K562 (cell line): ENCODE measurements around the gene VWA2. TPM values are rescaled to one million over a fixed set of nuclear protein-coding genes. Genes with fewer than 3 reads are reported as not detected.

Experiments
- ATAC-seq: fragments of 200-7000 bp; cut with Tn5 transposase; 3 replicates; pipeline ENCODE4 v1.9.1; 2020; ENCODE audit warnings: moderate library complexity
- BruUV-seq: library from RNA; stranded (reverse); fragments of 400-500 nt; replicated peaks from 2 replicates; lab custom pipeline; 2021; lab: Mats Ljungman, UMichigan
- CTCF ChIA-PET: fragments of 300-600 bp; formaldehyde crosslinking; extraction: SDS; loops from one replicate; lab custom pipeline; 2021; ENCODE audit warnings: low intra/inter-chr PET ratio; lab: Yijun Ruan, JAX
- POLR2A ChIA-PET: fragments of 300-600, 350-650 bp; sonication (Branson Sonifier 250); formaldehyde crosslinking; extraction: SDS; loops from one replicate; lab custom pipeline; 2021; ENCODE audit warnings: antibody characterized with exemption, inconsistent platforms; lab: Yijun Ruan, JAX
- DNase-seq, 4 experiments: peaks; one replicate each; pipeline versions ENCODE4 v3.0.0 to v3.0.0-alpha.2; 2011 to 2018; ENCODE audit warnings: low spot score in 3 of 4, mixed read lengths in 3 of 4; ENCODE audit errors: extremely low read depth in 1 of 4
- FAIRE-seq: peaks from 2 replicates; lab custom pipeline; 2011; peaks lifted over from hg19 to GRCh38; lab: Jason Lieb, UNC
- H2AFZ ChIP-seq: 2 replicates; pipeline ENCODE4 v1.6.0; 2011; ENCODE audit warnings: low read depth, low read length, control low read depth, inconsistent platforms
- H3K27ac ChIP-seq: fragments of 200-600 bp; 3 replicates; pipeline ENCODE4 v1.8.0; 2011; ENCODE audit warnings: low read depth, mild to moderate bottlenecking, control low read depth, inconsistent platforms, low read length, moderate library complexity, mixed read lengths; ENCODE audit errors: extremely low read depth
- H3K27me3 ChIP-seq, 2 experiments: fragments of 300-600 bp in 1 of 2; 2 replicates in 1 of 2; 3 replicates in 1 of 2; pipeline versions ENCODE4 v1.6.0 to v1.8.0; 2011; ENCODE audit warnings: inconsistent platforms in 2 of 2, low read length in 2 of 2, mild to moderate bottlenecking in 1 of 2, mixed read lengths in 1 of 2, moderate library complexity in 1 of 2; ENCODE audit not compliant: control insufficient read depth in 2 of 2, insufficient read depth in 2 of 2
- H3K36me3 ChIP-seq: fragments of 300-600 bp; 3 replicates; pipeline ENCODE4 v1.8.0; 2011; ENCODE audit warnings: mild to moderate bottlenecking, low read length, inconsistent platforms; ENCODE audit not compliant: control insufficient read depth, insufficient read depth
- H3K4me1 ChIP-seq, 2 experiments: fragments of 200-600 bp in 1 of 2; replicated peaks in 1 of 2; 2 replicates in 1 of 2; 3 replicates in 1 of 2; pipeline versions ENCODE4 v1.5.1 to v1.8.0; 2011; ENCODE audit warnings: inconsistent platforms in 2 of 2, low read length in 2 of 2, mild to moderate bottlenecking in 1 of 2, mixed read lengths in 1 of 2, moderate library complexity in 1 of 2; ENCODE audit not compliant: control insufficient read depth in 2 of 2, insufficient read depth in 2 of 2
- H3K4me2 ChIP-seq: 2 replicates; pipeline ENCODE4 v1.6.1; 2011; ENCODE audit warnings: low read length, control low read depth, inconsistent platforms, mixed read lengths; ENCODE audit not compliant: insufficient read depth
- H3K4me3 ChIP-seq: fragments of 200-600 bp; sonication (generic), shearing (Covaris generic); 2 replicates; pipeline ENCODE4 v1.5.1; 2016; ENCODE audit warnings: control low read depth, inconsistent platforms
- H3K79me2 ChIP-seq: fragments of 200-600 bp; 3 replicates; pipeline ENCODE4 v1.8.0; 2011; ENCODE audit warnings: low read length, inconsistent platforms; ENCODE audit not compliant: control insufficient read depth, insufficient read depth
- H3K9ac ChIP-seq, 2 experiments: 2 replicates each; pipeline versions ENCODE4 v1.6.0 to v1.6.1; 2011; ENCODE audit warnings: low read depth in 2 of 2, low read length in 2 of 2, control low read depth in 1 of 2, inconsistent platforms in 1 of 2, mild to moderate bottlenecking in 1 of 2, mixed read lengths in 1 of 2; ENCODE audit not compliant: insufficient read depth in 1 of 2
- H3K9me1 ChIP-seq: one replicate; pipeline ENCODE4 v1.6.0; 2011; ENCODE audit warnings: inconsistent platforms, mild to moderate bottlenecking, low read length, moderate library complexity; ENCODE audit not compliant: control insufficient read depth, insufficient read depth
- H3K9me3 ChIP-seq: replicated peaks from 2 replicates; pipeline ENCODE4 v1.5.1; 2011; ENCODE audit warnings: low read depth, low read length, inconsistent platforms; ENCODE audit not compliant: control insufficient read depth, insufficient read depth
- H4K20me1 ChIP-seq: replicated peaks from 2 replicates; pipeline ENCODE4 v1.6.1; 2011; ENCODE audit warnings: low read length, inconsistent platforms, mixed read lengths; ENCODE audit not compliant: control insufficient read depth, insufficient read depth
- CREBBP ChIP-seq: IDR thresholded peaks from one replicate; pipeline ENCODE4 v1.6.1; 2012; ENCODE audit warnings: low read depth, mild to moderate bottlenecking, control low read depth, inconsistent platforms, low read length
- DDX20 ChIP-seq: fragments of 450-650 bp; IDR thresholded peaks from 2 replicates; pipeline ENCODE4 v1.6.1; 2016; ENCODE audit warnings: missing genetic modification characterization, low read depth, mild to moderate bottlenecking, missing compliant biosample characterization, moderate library complexity
- E2F3 ChIP-seq: fragments of 250-450 bp; sonication (Bioruptor Pico); IDR thresholded peaks from 2 replicates; pipeline ENCODE4 v1.4.0; 2020; ENCODE audit warnings: mild to moderate bottlenecking
- ELK1 ChIP-seq: sonication (generic); formaldehyde crosslinking; IDR thresholded peaks from 2 replicates; pipeline ENCODE4 v1.8.1; 2022; ENCODE audit warnings: missing genetic modification reagents
- GATA2 ChIP-seq: sonication (generic); formaldehyde crosslinking; IDR thresholded peaks from 2 replicates; pipeline ENCODE4 v1.4.0; 2020; ENCODE audit warnings: mild to moderate bottlenecking, missing genetic modification reagents
- HMG20B ChIP-seq: fragments of 250-450 bp; sonication (Bioruptor Pico); IDR thresholded peaks from 2 replicates; pipeline ENCODE4 v1.5.0; 2021; ENCODE audit warnings: mild to moderate bottlenecking
- SIX5 ChIP-seq, 2 experiments: IDR thresholded peaks; 2 replicates each; pipeline ENCODE4 v1.6.1; 2011; ENCODE audit warnings: low read length in 2 of 2, borderline replicate concordance in 1 of 2, low read depth in 1 of 2, mild to moderate bottlenecking in 1 of 2, moderate library complexity in 1 of 2; ENCODE audit not compliant: insufficient read depth in 1 of 2
- SRF ChIP-seq, 2 experiments: fragments of 250-450, 450-650 bp in 1 of 2; sonication (Bioruptor Pico) in 1 of 2; sonication (generic) in 1 of 2; formaldehyde crosslinking; IDR thresholded peaks; 2 replicates each; pipeline versions ENCODE4 v1.5.0 to v1.5.1; 2020 to 2022; ENCODE audit warnings: mild to moderate bottlenecking in 1 of 2, missing genetic modification reagents in 1 of 2
- in situ Hi-C: fragments of 300-500 bp; cut with MboI; formaldehyde crosslinking; loops from 4 replicates; pipeline ENCODE4 v1.15.0; 2018; ENCODE audit warnings: inconsistent platforms, mixed read lengths
- intact Hi-C: fragments of 100-400 bp; cut with micrococcal nuclease; formaldehyde crosslinking; loops from 2 replicates; pipeline ENCODE4 v1.14.2; 2022
- polyA plus RNA-seq, 8 experiments: library from polyadenylated mRNA; depleted of rRNA in 4 of 8; stranded (reverse) in 5 of 8; unstranded in 3 of 8; fragments of >200 nt; fragmentation: Nextera tagmentation in 2 of 8; fragmentation: Illumina TruSeq in 1 of 8; extraction: Ambion mirVana in 2 of 8; extraction: Trizol in 1 of 8; gene quantifications; 2 replicates each; pipeline versions ENCODE4 v1.2.1 to v1.2.3, GENCODE V29; 2011 to 2014; ENCODE audit warnings: inconsistent platforms in 1 of 8, missing spikeins in 1 of 8
- total RNA-seq, 7 experiments: library from RNA; depleted of rRNA in 6 of 7; stranded (reverse); fragments of >200 nt in 6 of 7; fragmentation: Illumina TruSeq in 2 of 7; extraction: Trizol in 2 of 7; gene quantifications; 2 replicates each; pipeline versions ENCODE4 v1.2.1 to v1.2.3, GENCODE V29; 2011 to 2021; ENCODE audit warnings: low replicate concordance in 1 of 7
- TF ChIP-seq, protein P1 (sequence below): fragments of 250-450 bp; sonication (Bioruptor Pico); IDR thresholded peaks from 2 replicates; pipeline ENCODE4 v1.4.0; 2020; ENCODE audit warnings: mild to moderate bottlenecking, moderate library complexity
- TF ChIP-seq, protein P2 (sequence below): IDR thresholded peaks from 2 replicates; pipeline ENCODE4 v1.6.1; 2014; ENCODE audit warnings: antibody characterized with exemption
- TF ChIP-seq, protein P3 (sequence below): fragments of 450-650 bp; IDR thresholded peaks from 2 replicates; pipeline ENCODE4 v1.7.1; 2018; ENCODE audit warnings: mild to moderate bottlenecking, low read depth; ENCODE audit not compliant: partially characterized antibody
- TF ChIP-seq, protein P4 (sequence below): fragments of 450-650 bp; conservative IDR thresholded peaks from 2 replicates; pipeline ENCODE4 v1.6.1; 2016; ENCODE audit warnings: missing genetic modification characterization, low read depth, mild to moderate bottlenecking, missing compliant biosample characterization, moderate library complexity

The VWA2 gene
- total and polyA plus RNA-seq, 9 of the 15 experiments (the other 6 are each of a cell fraction or from before 2014, with no cell fraction given), result not detected

- ATAC-seq (no peak), FAIRE-seq (no peak), DNase-seq (no peak)
- no TSS peak for BruUV-seq
- Histone ChIP-seq H3K27me3 (peaks cover 0 to 2% of the 10 kb centered on the region in 2 experiments; a peak in 2 of 5 replicates), H3K4me3 (no peak overlapping the region), H3K79me2 (no peaks in the 10 kb centered on the region), H3K4me1 (peaks cover 0 to under 1% of the 10 kb centered on the region in 2 experiments; a peak in 2 of 5 replicates), H3K9me1 (no peaks in the 10 kb centered on the region), H2AFZ (no peak overlapping the region), H3K4me2 (no peak overlapping the region), H3K36me3 (no peaks in the 10 kb centered on the region), H3K9me3 (no peaks in the 10 kb centered on the region), H3K27ac (no peak overlapping the region), H4K20me1 (no peaks in the 10 kb centered on the region), H3K9ac (no peak overlapping the region)
- POLR2A ChIA-PET, result no interaction called here
- TF ChIP-seq HMG20B (no peak), GATA2 (CRISPR knock-in tag) (no peak), SRF (CRISPR knock-in tag; IDR thresholded peaks at IDR 0.05) (no peak), DDX20 (tag) (no peak), SIX5 (IDR thresholded peaks at IDR 0.05; ENCODE audit: borderline replicate concordance in 1 of 2, insufficient read depth in 1 of 2, low read depth in 1 of 2, low read length in 2 of 2) (no peak), CREBBP (no peak), ELK1 (CRISPR knock-in tag) (no peak), E2F3 (CRISPR knock-in tag) (no peak)
- TF ChIP-seq, protein P1, sequence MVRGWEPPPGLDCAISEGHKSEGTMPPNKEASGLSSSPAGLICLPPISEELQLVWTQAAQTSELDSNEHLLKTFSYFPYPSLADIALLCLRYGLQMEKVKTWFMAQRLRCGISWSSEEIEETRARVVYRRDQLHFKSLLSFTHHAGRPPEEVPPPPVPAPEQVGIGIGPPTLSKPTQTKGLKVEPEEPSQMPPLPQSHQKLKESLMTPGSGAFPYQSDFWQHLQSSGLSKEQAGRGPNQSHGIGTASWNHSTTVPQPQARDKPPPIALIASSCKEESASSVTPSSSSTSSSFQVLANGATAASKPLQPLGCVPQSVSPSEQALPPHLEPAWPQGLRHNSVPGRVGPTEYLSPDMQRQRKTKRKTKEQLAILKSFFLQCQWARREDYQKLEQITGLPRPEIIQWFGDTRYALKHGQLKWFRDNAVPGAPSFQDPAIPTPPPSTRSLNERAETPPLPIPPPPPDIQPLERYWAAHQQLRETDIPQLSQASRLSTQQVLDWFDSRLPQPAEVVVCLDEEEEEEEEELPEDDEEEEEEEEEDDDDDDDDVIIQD, result no peak
- TF ChIP-seq, protein P2, sequence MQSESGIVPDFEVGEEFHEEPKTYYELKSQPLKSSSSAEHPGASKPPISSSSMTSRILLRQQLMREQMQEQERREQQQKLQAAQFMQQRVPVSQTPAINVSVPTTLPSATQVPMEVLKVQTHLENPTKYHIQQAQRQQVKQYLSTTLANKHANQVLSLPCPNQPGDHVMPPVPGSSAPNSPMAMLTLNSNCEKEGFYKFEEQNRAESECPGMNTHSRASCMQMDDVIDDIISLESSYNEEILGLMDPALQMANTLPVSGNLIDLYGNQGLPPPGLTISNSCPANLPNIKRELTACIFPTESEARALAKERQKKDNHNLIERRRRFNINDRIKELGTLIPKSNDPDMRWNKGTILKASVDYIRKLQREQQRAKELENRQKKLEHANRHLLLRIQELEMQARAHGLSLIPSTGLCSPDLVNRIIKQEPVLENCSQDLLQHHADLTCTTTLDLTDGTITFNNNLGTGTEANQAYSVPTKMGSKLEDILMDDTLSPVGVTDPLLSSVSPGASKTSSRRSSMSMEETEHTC, result no peak
- TF ChIP-seq, protein P3, sequence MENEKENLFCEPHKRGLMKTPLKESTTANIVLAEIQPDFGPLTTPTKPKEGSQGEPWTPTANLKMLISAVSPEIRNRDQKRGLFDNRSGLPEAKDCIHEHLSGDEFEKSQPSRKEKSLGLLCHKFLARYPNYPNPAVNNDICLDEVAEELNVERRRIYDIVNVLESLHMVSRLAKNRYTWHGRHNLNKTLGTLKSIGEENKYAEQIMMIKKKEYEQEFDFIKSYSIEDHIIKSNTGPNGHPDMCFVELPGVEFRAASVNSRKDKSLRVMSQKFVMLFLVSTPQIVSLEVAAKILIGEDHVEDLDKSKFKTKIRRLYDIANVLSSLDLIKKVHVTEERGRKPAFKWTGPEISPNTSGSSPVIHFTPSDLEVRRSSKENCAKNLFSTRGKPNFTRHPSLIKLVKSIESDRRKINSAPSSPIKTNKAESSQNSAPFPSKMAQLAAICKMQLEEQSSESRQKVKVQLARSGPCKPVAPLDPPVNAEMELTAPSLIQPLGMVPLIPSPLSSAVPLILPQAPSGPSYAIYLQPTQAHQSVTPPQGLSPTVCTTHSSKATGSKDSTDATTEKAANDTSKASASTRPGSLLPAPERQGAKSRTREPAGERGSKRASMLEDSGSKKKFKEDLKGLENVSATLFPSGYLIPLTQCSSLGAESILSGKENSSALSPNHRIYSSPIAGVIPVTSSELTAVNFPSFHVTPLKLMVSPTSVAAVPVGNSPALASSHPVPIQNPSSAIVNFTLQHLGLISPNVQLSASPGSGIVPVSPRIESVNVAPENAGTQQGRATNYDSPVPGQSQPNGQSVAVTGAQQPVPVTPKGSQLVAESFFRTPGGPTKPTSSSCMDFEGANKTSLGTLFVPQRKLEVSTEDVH, result no peak
- TF ChIP-seq, protein P4, sequence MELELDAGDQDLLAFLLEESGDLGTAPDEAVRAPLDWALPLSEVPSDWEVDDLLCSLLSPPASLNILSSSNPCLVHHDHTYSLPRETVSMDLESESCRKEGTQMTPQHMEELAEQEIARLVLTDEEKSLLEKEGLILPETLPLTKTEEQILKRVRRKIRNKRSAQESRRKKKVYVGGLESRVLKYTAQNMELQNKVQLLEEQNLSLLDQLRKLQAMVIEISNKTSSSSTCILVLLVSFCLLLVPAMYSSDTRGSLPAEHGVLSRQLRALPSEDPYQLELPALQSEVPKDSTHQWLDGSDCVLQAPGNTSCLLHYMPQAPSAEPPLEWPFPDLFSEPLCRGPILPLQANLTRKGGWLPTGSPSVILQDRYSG, result no peak
- intact Hi-C loops, result no loop called here
- CTCF ChIA-PET, result no interaction called here
- in situ Hi-C loops, result no loop called here
These were observed 4.9 kb upstream of the VWA2 start for GRCh38 chr10:114234132-114234531.
